Measurements from ENCODE around the gene FBXO7.

GRCh38 chr22:32528984-32529982 is 54.7 kb downstream of the FBXO7 start:
- TF ChIP-seq SIN3A (IDR thresholded peaks at IDR 0.05; ENCODE audit: borderline replicate concordance, insufficient read depth, low read length): no peak
- TF ChIP-seq, protein P1, sequence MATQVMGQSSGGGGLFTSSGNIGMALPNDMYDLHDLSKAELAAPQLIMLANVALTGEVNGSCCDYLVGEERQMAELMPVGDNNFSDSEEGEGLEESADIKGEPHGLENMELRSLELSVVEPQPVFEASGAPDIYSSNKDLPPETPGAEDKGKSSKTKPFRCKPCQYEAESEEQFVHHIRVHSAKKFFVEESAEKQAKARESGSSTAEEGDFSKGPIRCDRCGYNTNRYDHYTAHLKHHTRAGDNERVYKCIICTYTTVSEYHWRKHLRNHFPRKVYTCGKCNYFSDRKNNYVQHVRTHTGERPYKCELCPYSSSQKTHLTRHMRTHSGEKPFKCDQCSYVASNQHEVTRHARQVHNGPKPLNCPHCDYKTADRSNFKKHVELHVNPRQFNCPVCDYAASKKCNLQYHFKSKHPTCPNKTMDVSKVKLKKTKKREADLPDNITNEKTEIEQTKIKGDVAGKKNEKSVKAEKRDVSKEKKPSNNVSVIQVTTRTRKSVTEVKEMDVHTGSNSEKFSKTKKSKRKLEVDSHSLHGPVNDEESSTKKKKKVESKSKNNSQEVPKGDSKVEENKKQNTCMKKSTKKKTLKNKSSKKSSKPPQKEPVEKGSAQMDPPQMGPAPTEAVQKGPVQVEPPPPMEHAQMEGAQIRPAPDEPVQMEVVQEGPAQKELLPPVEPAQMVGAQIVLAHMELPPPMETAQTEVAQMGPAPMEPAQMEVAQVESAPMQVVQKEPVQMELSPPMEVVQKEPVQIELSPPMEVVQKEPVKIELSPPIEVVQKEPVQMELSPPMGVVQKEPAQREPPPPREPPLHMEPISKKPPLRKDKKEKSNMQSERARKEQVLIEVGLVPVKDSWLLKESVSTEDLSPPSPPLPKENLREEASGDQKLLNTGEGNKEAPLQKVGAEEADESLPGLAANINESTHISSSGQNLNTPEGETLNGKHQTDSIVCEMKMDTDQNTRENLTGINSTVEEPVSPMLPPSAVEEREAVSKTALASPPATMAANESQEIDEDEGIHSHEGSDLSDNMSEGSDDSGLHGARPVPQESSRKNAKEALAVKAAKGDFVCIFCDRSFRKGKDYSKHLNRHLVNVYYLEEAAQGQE (IDR thresholded peaks at IDR 0.05; ENCODE audit: insufficient read depth in 1 of 2, low read depth in 2 of 2, low read length in 2 of 2): no peak
- no peak for TF ChIP-seq POLR2AphosphoS5 (IDR thresholded peaks at IDR 0.05; ENCODE audit: low read depth, low read length)
- no peak for TF ChIP-seq TAF1 (IDR thresholded peaks at IDR 0.05; ENCODE audit: borderline replicate concordance, insufficient read depth, low read length)
